ENCODE results near the gene PLPP6.

PLPP6 gene

DNA sequence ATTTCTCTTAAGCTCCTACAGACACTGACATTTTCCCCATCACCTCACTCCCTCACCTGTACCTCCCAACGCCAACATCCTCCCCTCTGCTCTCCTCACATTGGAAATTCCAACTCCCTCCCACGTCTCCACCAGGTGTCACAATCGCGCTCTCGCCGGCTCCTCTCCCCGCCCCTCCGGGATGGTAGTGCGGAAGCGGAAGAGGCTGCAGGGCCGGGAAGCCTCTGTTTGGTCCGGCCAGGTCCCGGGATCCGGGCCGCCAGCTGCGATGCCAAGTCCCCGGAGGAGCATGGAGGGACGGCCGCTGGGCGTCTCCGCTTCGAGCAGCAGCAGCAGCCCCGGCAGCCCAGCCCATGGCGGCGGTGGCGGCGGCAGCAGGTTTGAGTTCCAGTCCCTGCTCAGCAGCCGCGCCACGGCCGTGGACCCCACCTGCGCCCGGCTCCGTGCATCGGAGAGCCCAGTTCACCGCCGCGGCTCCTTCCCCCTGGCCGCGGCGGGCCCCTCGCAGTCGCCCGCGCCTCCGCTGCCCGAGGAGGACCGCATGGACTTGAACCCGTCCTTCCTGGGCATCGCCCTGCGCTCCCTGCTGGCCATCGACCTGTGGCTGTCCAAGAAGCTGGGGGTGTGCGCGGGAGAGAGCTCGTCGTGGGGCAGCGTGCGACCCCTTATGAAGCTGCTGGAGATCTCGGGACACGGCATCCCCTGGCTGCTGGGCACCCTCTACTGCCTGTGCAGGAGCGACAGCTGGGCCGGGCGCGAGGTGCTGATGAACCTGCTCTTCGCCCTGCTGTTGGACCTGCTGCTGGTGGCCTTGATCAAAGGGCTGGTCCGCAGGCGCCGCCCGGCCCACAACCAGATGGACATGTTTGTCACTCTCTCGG is at the start of gene PLPP6:
Gene PLPP6 (plus strand): TSS at position 187 of the 881 bp plus-strand sequence. CDS start 82 bp downstream, at position 269.
- peak; percentile 84 for DNase-seq (ENCODE audit: low read depth)
- TF ChIP-seq, protein P1, sequence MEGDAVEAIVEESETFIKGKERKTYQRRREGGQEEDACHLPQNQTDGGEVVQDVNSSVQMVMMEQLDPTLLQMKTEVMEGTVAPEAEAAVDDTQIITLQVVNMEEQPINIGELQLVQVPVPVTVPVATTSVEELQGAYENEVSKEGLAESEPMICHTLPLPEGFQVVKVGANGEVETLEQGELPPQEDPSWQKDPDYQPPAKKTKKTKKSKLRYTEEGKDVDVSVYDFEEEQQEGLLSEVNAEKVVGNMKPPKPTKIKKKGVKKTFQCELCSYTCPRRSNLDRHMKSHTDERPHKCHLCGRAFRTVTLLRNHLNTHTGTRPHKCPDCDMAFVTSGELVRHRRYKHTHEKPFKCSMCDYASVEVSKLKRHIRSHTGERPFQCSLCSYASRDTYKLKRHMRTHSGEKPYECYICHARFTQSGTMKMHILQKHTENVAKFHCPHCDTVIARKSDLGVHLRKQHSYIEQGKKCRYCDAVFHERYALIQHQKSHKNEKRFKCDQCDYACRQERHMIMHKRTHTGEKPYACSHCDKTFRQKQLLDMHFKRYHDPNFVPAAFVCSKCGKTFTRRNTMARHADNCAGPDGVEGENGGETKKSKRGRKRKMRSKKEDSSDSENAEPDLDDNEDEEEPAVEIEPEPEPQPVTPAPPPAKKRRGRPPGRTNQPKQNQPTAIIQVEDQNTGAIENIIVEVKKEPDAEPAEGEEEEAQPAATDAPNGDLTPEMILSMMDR (IDR thresholded peaks at IDR 0.05; ENCODE audit: low read length, missing control alignments) = peak; percentile 47
- H3K4me3 ChIP-seq (replicated peaks; ENCODE audit: low read depth, low read length) = peak within 1 kb of the TSS; percentile 70

DNA sequence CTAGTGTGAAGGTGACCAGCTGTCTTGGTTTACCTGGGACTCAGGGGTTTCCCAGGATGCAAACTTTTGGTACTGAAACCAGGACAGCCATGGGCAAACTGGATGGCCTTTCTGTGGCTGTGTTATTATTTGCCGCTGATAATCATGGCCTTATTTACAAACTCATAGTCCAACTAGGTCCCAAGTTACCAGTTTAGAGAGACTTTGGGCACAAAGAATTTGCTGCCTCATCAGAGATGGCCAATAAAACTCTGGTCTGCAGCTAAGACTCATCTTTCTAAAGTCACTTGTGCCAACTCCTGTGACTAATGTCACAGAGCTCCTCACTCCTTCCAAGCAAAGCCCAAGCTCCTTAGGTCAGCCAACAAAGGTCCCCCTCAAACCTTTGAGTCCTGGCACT is 47.5 kb upstream of the PLPP6 start:
- H3K4me3 ChIP-seq (replicated peaks; ENCODE audit: low read depth, low read length) = no peak overlapping the region
- TF ChIP-seq, protein P1 (IDR thresholded peaks at IDR 0.05; ENCODE audit: low read length, missing control alignments) = no peak
- DNase-seq (ENCODE audit: low read depth) = no peak

DNA sequence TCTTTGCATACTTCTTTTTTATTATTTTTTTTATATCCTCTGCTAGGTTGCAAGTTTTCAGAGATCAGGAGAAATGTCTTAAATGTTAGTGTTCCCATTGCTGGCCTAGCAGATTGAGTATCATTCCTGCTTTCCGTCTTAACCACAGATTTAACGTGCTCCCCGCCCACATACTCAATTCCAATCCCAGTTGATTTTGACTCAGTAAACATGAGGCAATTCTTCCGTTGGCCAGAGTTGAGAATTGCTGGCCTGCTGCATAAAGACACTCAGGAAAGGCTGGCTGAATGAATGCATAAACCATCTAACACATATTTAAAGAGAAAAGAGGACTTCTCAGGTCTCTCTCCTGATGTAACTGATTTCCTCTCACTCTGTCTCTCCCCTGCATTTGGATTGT is 46.8 kb upstream of the PLPP6 start:
- TF ChIP-seq, protein P1 (IDR thresholded peaks at IDR 0.05; ENCODE audit: low read length, missing control alignments) = no peak
- H3K4me3 ChIP-seq (replicated peaks; ENCODE audit: low read depth, low read length) = no peak overlapping the region
- peak; percentile 66 for DNase-seq (ENCODE audit: low read depth)

DNA sequence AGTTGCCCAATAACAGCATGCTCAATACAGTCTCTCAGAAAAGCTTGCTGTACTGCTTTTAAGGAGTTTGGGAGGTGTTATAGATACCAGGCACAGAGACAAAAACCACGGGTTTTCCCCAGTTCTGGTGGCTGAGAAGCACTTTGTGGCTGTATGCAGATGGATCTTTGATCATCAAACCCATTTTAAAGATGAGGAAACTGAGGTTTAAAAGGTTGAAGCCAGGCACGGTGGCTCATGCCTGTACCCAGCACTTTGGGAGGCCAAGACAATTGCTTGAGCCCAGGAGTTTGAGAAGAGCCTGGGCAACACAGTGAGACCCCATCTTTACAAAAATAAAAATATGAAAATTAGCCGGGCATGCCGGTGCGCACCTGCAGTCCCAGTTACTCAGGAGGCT is 46.3 kb upstream of the PLPP6 start:
- TF ChIP-seq, protein P1 (IDR thresholded peaks at IDR 0.05; ENCODE audit: low read length, missing control alignments) = no peak
- H3K4me3 ChIP-seq (replicated peaks; ENCODE audit: low read depth, low read length) = no peak overlapping the region
- DNase-seq (ENCODE audit: low read depth) = no peak

DNA sequence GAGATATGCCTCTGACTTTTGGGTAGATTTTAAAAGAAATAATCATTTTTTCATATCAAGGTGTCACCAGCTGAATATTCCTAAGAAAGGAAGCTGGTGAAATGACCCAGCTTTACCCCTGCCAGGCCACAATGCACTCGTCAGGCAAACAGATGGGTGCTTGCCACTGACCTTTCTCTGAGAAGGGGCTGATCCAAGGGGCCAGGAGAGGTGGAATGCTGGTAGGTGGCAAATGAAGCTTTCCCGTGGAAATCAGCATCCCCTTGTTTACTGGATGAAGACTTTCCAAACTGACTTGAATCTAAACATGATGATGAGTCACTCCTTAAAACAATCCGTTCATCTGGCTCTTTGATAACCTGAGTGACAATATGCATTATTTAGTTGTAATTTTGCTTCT is 44.3 kb upstream of the PLPP6 start:
- no peak for DNase-seq (ENCODE audit: low read depth)
- TF ChIP-seq, protein P1 (IDR thresholded peaks at IDR 0.05; ENCODE audit: low read length, missing control alignments) = no peak
- H3K4me3 ChIP-seq (replicated peaks; ENCODE audit: low read depth, low read length) = no peak overlapping the region

DNA sequence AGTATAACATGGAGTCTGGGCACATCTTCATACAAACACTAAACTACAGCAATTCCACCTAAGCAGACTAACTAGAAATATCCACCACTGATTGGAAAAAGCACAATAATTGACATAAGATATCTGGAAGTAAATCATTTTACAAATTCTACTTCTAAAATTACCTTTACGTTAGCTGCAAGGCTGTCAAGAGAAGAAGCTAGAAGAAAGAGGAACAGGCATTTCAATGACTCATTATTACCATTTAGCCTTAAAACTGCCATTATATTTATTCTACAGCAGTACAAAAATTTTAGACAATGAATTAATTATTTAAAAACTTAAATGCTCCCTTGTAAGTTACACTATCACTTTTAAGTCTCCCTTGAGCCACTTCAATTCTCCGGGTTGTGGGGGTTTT is 43.4 kb upstream of the PLPP6 start:
- H3K4me3 ChIP-seq (replicated peaks; ENCODE audit: low read depth, low read length) = no peak overlapping the region
- no peak for DNase-seq (ENCODE audit: low read depth)
- TF ChIP-seq, protein P1 (IDR thresholded peaks at IDR 0.05; ENCODE audit: low read length, missing control alignments) = no peak

Data from fibroblast of pulmonary artery (primary cell).